ENCODE data around the gene FBXL20. TPM values are rescaled to one million over a fixed set of nuclear protein-coding genes. Genes with fewer than 3 reads are reported as not detected.

FBXL20 gene
- total and polyA plus RNA-seq, 9 of the 15 experiments (the other 6 are each of a cell fraction or from before 2014, with no cell fraction given): 1.8 to 15.1 (median 5.6) TPM

GRCh38 chr17:39236450-39236927, 164.9 kb downstream of the FBXL20 start:
- no peak overlapping the region for H3K4me3 ChIP-seq
- no peak overlapping the region for H3K4me2 ChIP-seq (ENCODE audit: insufficient read depth, low read length)
- H3K9ac ChIP-seq (ENCODE audit: insufficient read depth in 1 of 2, low read depth in 2 of 2, low read length in 2 of 2): no peak overlapping the region
- in situ Hi-C loops (cut with MboI) (no loop called here), intact Hi-C loops (cut with micrococcal nuclease) (no loop called here)
- peaks cover 0 to 6% of the 10 kb centered on the region in 2 experiments; a peak in 2 of 5 replicates for H3K27me3 ChIP-seq (ENCODE audit: control insufficient read depth in 2 of 2, insufficient read depth in 2 of 2, low read length in 2 of 2)
- no TSS peak for BruUV-seq (replicated peaks)
- peaks cover 0 to 18% of the 10 kb centered on the region in 2 experiments; a peak in 4 of 5 replicates for H3K4me1 ChIP-seq (replicated peaks in 1 of 2; ENCODE audit: control insufficient read depth in 2 of 2, insufficient read depth in 2 of 2, low read length in 2 of 2)
- H3K79me2 ChIP-seq (ENCODE audit: control insufficient read depth, insufficient read depth, low read length): no peaks in the 10 kb centered on the region
- H2AFZ ChIP-seq (ENCODE audit: low read depth, low read length): no peak overlapping the region
- WGBS (ENCODE audit: insufficient coverage, low coverage, missing lambda C conversion rate): 17% methylated on average over 5 of the region's 5 CpGs
- H3K36me3 ChIP-seq (ENCODE audit: control insufficient read depth, insufficient read depth, low read length): no peaks in the 10 kb centered on the region
- peaks cover 4% of the 10 kb centered on the region; the same call in 1 of the 2 replicates for H4K20me1 ChIP-seq (replicated peaks; ENCODE audit: control insufficient read depth, insufficient read depth, low read length)
- H3K27ac ChIP-seq (ENCODE audit: extremely low read depth, low read depth, low read length): no peak overlapping the region
- H3K9me3 ChIP-seq (replicated peaks; ENCODE audit: control insufficient read depth, insufficient read depth, low read depth, low read length): no peaks in the 10 kb centered on the region
- ATAC-seq (no peak), FAIRE-seq (no peak), DNase-seq (ENCODE audit: extremely low read depth in 1 of 4, low spot score in 3 of 4) (peak in 1 of 4 experiments; percentile 7)
- no peak for TF ChIP-seq ZBTB17 (CRISPR knock-in tag; IDR thresholded peaks at IDR 0.05)
- CTCF ChIA-PET (ENCODE audit: low intra/inter-chr PET ratio): interaction anchor here (0.6 to 4.7 kb wide), 3 partner anchors 8 to 29 kb away, joined by 3 to 23 read pairs (median 16); no protein-coding TSS in a partner anchor
- POLR2A ChIA-PET: interaction anchor here (1.1 to 1.9 kb wide), 4 partner anchors 8 to 40 kb away, joined by 3 to 6 read pairs (median 6); no protein-coding TSS in a partner anchor
- no peaks in the 10 kb centered on the region for H3K9me1 ChIP-seq (ENCODE audit: control insufficient read depth, insufficient read depth, low read length)

GRCh38 chr17:39235555-39236449, 165.6 kb downstream of the FBXL20 start:
- Histone ChIP-seq H4K20me1 (replicated peaks; ENCODE audit: control insufficient read depth, insufficient read depth, low read length) (peaks cover 4% of the 10 kb centered on the region; the same call in 1 of the 2 replicates), H3K27ac (ENCODE audit: extremely low read depth, low read depth, low read length) (no peak overlapping the region), H3K9me3 (replicated peaks; ENCODE audit: control insufficient read depth, insufficient read depth, low read depth, low read length) (no peaks in the 10 kb centered on the region), H3K9me1 (ENCODE audit: control insufficient read depth, insufficient read depth, low read length) (no peaks in the 10 kb centered on the region), H2AFZ (ENCODE audit: low read depth, low read length) (peak overlapping the region; percentile 75; the same call in 1 of the 2 replicates), H3K9ac (ENCODE audit: insufficient read depth in 1 of 2, low read depth in 2 of 2, low read length in 2 of 2) (peak overlapping the region in 1 of 2 experiments; percentile 41; a peak in 1 of 4 replicates), H3K4me2 (ENCODE audit: insufficient read depth, low read length) (peak overlapping the region; percentile 49; the same call in 1 of the 2 replicates), H3K79me2 (ENCODE audit: control insufficient read depth, insufficient read depth, low read length) (no peaks in the 10 kb centered on the region), H3K4me3 (no peak overlapping the region), H3K4me1 (replicated peaks in 1 of 2; ENCODE audit: control insufficient read depth in 2 of 2, insufficient read depth in 2 of 2, low read length in 2 of 2) (peaks cover 0 to 24% of the 10 kb centered on the region in 2 experiments; a peak in 4 of 5 replicates), H3K27me3 (ENCODE audit: control insufficient read depth in 2 of 2, insufficient read depth in 2 of 2, low read length in 2 of 2) (peaks cover 0 to 6% of the 10 kb centered on the region in 2 experiments; a peak in 2 of 5 replicates), H3K36me3 (ENCODE audit: control insufficient read depth, insufficient read depth, low read length) (no peaks in the 10 kb centered on the region)
- POLR2A ChIA-PET: interaction anchor here (0.6 to 1.9 kb wide), 6 partner anchors 8 to 82 kb away, joined by 3 to 6 read pairs (median 4); no protein-coding TSS in a partner anchor
- intact Hi-C loops (cut with micrococcal nuclease): no loop called here
- BruUV-seq (replicated peaks): no TSS peak
- 13% methylated on average over 17 of the region's 18 CpGs for WGBS (ENCODE audit: insufficient coverage, low coverage, missing lambda C conversion rate)
- peak; percentile 98 for FAIRE-seq
- in situ Hi-C loops (cut with MboI): no loop called here
- DNase-seq (ENCODE audit: extremely low read depth in 1 of 4, low spot score in 3 of 4): peak; percentile 82 to 87 (median 84)
- ATAC-seq: peak; percentile 96
- CTCF ChIA-PET (ENCODE audit: low intra/inter-chr PET ratio): interaction anchor here (0.6 to 4.7 kb wide), 4 partner anchors 9 to 250 kb away, joined by 3 to 23 read pairs (median 10); no protein-coding TSS in a partner anchor
- TF ChIP-seq ZNF3 (CRISPR knock-in tag; IDR thresholded peaks at IDR 0.05): no peak
- peak in 1 of 2 experiments; percentile 59; a peak in 3 of 4 replicates for TF ChIP-seq RAD21 (CRISPR knock-in tag; conservative IDR thresholded peaks at IDR 0.05 in 1 of 2, IDR thresholded peaks at IDR 0.05 in 1 of 2)
- TF ChIP-seq GTF2F1 (IDR thresholded peaks at IDR 0.05; ENCODE audit: low read depth, low read length): no peak
- peak; percentile 64 for TF ChIP-seq RBM39 (optimal IDR thresholded peaks at IDR 0.05; ENCODE audit: low read depth, low read length)
- no peak for TF ChIP-seq TAF7 (tag; IDR thresholded peaks at IDR 0.05)
- TF ChIP-seq KLF6 (CRISPR knock-in tag; IDR thresholded peaks at IDR 0.05; ENCODE audit: borderline replicate concordance): no peak
- TF ChIP-seq HMGN3 (IDR thresholded peaks at IDR 0.05; ENCODE audit: borderline replicate concordance, extremely low read depth, insufficient read length, low read depth, low read length): no peak
- peak; percentile 57; the same call in 1 of the 2 replicates for TF ChIP-seq SMC3 (conservative IDR thresholded peaks at IDR 0.05; ENCODE audit: insufficient read depth, low read depth, low read length)
- no peak for TF ChIP-seq KDM1A (IDR thresholded peaks at IDR 0.05)
- TF ChIP-seq ZBED1 (IDR thresholded peaks at IDR 0.05): no peak
- TF ChIP-seq CBX5 (IDR thresholded peaks at IDR 0.05; ENCODE audit: borderline replicate concordance, low read depth): no peak
